ENCODE measurements around the gene SLC15A3. TPM values are rescaled to one million over a fixed set of nuclear protein-coding genes. Genes with fewer than 3 reads are reported as not detected.
A peak's percentile ranks its signal among the peaks of the same experiment; 100 is the strongest.

The SLC15A3 gene
- total RNA-seq, 1 donor from 2014 or later, result 1.3 TPM

DNA sequence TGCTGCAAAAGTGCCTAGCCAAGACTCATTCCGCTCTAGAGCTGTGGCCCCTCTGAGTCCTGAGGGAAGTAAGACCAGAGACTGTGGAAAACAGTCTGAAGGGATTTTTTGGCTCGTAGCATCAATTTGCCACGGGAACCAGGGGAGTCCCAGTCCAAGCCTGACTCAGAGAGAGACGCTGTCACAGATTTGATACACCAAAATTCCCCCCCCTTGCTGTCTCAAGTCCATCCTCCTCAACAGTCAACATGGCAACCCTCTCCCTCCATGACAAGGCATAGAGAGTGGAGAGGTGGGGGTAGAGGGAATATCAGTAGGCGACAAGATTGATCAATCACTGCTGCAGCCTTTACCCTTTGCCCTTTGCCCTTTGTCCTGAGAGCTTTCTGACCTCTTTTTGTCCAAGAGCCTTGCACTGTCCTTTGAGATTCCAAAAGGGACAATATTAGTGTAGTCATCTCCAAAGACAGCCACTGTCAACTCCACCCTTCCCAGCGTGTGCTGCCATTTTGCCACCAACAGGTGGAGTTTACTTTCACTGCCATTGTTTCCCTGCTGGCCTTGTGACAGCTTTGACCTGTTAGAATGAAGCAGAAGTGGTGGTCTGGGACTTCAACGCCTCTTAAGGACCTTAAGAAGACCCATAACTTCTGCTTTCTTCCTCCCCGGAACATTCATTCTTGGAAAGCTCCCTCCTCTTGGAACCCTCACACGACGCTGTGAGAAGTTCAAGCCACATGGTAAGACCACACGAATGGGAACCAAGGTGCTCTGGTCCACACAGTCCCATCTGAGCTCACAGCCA, 7.3 kb downstream of the SLC15A3 start:
- no peaks in the 10 kb centered on the region for H3K36me3 ChIP-seq (ENCODE audit: control insufficient read depth, insufficient read depth, low read length)
- no peak overlapping the region for H3K4me3 ChIP-seq (ENCODE audit: low read depth, low read length)
- FAIRE-seq (no peak), DNase-seq (ENCODE audit: low read depth) (no peak)
- TF ChIP-seq, protein P1, sequence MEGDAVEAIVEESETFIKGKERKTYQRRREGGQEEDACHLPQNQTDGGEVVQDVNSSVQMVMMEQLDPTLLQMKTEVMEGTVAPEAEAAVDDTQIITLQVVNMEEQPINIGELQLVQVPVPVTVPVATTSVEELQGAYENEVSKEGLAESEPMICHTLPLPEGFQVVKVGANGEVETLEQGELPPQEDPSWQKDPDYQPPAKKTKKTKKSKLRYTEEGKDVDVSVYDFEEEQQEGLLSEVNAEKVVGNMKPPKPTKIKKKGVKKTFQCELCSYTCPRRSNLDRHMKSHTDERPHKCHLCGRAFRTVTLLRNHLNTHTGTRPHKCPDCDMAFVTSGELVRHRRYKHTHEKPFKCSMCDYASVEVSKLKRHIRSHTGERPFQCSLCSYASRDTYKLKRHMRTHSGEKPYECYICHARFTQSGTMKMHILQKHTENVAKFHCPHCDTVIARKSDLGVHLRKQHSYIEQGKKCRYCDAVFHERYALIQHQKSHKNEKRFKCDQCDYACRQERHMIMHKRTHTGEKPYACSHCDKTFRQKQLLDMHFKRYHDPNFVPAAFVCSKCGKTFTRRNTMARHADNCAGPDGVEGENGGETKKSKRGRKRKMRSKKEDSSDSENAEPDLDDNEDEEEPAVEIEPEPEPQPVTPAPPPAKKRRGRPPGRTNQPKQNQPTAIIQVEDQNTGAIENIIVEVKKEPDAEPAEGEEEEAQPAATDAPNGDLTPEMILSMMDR (IDR thresholded peaks at IDR 0.05; ENCODE audit: insufficient read depth, low read length, severe bottlenecking), result peak; percentile 33
- no peaks in the 10 kb centered on the region for H3K27me3 ChIP-seq (ENCODE audit: control insufficient read depth, insufficient read depth, low read length)

DNA sequence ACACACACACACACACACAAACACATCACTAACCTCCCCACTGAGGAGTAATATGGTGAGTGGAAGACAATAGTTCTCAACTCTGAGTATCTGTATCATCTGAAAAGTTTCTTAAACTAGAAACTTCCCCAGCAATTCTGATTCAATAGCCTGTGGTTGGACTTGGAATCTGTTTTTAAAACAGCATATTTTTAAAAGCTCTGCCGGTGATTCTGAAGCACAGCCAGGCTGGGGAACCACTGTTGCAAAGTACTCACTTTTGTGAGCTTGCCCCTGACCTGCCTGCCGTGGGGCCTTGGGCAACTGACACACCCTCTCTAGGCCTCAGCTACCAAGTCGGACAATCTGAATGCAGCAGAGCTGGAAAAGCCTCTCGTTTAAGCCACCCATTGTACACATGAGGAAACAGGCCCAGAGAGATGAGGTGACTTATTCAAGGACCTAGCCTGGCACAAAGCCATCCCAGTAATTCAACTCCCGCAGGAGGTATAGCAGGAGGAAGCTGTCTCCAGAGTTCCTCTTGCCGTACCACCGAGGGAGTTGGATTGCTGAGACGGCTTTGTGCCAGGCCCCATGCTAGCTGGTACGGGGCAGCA, 8.9 kb downstream of the SLC15A3 start:
- peak; percentile 92 for DNase-seq (ENCODE audit: low read depth)
- FAIRE-seq, result no peak
- H3K36me3 ChIP-seq (ENCODE audit: control insufficient read depth, insufficient read depth, low read length), result no peaks in the 10 kb centered on the region
- no peak overlapping the region for H3K4me3 ChIP-seq (ENCODE audit: low read depth, low read length)
- TF ChIP-seq, protein P1 (IDR thresholded peaks at IDR 0.05; ENCODE audit: insufficient read depth, low read length, severe bottlenecking), result no peak
- H3K27me3 ChIP-seq (ENCODE audit: control insufficient read depth, insufficient read depth, low read length), result no peaks in the 10 kb centered on the region

DNA sequence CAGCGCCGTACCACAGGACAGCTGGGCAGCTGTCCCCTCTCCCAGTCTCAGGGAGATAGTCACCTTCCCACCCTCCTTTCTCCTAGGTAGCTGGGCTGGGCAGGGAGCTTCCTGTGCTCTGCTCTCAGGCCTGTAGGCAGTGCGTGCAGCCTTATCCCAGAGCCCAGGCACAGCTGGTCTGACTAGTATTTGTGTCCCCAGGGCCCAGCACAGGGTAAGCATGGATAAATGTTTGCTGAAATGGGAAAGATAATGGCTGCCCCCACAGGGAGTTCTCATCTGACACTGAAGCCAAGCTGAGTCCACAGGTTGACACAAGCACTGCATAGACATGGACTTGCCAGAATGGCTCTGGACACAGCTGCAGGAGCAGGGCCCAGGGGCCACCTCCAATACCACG, 9.8 kb downstream of the SLC15A3 start:
- Histone ChIP-seq H3K27me3 (ENCODE audit: control insufficient read depth, insufficient read depth, low read length) (no peaks in the 10 kb centered on the region), H3K36me3 (ENCODE audit: control insufficient read depth, insufficient read depth, low read length) (no peaks in the 10 kb centered on the region), H3K4me3 (ENCODE audit: low read depth, low read length) (no peak overlapping the region)
- TF ChIP-seq, protein P1 (IDR thresholded peaks at IDR 0.05; ENCODE audit: insufficient read depth, low read length, severe bottlenecking), result no peak
- FAIRE-seq (no peak), DNase-seq (ENCODE audit: low read depth) (no peak)

DNA sequence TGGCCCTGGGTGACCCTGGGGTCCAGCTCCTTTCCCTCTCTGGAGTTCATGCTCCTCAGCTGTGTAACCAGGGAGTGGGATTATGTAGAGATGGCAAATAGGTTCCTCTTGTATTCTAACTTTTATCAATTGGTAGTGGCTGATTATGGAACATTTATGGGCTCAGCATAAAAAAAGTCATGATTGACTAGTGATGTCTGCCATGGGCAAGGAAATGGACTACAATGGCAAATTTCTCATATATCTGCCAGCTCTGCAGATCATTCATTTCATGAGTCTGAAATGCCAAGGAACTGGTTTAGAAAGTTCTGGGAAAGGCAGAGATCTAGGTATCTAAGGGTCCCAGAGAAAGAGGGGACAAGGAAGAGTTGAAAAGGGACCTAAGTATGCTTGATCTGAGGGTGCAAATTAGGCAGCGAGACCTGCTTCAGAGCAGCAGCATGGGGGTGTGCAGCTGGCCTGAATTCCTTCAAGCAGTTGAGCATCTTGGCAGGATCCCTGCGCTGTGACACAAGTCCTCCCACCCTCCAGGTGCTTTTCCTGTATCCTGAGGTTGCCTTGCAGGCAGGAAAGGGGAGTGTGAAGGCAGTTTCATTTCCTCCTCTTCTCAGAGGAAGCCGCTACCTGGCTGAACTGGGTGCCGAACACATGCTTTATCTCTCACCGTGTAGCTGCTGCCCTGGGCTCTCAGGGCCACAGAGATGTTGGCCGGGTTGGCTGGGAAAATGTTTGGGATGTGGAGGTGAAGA, 10.4 kb downstream of the SLC15A3 start:
- Histone ChIP-seq H3K27me3 (ENCODE audit: control insufficient read depth, insufficient read depth, low read length) (no peaks in the 10 kb centered on the region), H3K4me3 (ENCODE audit: low read depth, low read length) (no peak overlapping the region), H3K36me3 (ENCODE audit: control insufficient read depth, insufficient read depth, low read length) (no peaks in the 10 kb centered on the region)
- DNase-seq (ENCODE audit: low read depth), result no peak
- TF ChIP-seq, protein P1 (IDR thresholded peaks at IDR 0.05; ENCODE audit: insufficient read depth, low read length, severe bottlenecking), result no peak
- FAIRE-seq, result no peak

DNA sequence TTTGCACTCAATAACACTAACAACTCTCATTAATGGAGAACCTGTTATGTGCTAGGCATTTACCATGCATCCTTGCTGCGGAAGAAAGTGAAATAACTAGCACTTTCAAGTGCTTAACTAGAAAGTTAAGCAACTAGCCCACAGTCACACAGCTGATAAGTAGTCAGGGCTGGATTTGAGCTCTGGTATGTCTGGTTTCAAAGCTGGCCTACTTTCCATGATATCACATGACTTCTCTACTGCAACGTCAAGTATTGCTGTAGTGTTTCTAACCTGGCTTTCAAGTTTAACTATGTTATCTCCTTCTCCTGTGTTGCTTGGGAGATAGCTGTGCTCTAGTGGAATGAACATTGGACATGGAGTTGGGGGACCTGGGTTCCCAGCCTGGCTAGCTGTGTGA, 12.1 kb downstream of the SLC15A3 start:
- Histone ChIP-seq H3K27me3 (ENCODE audit: control insufficient read depth, insufficient read depth, low read length) (no peaks in the 10 kb centered on the region), H3K36me3 (ENCODE audit: control insufficient read depth, insufficient read depth, low read length) (peaks cover 2% of the 10 kb centered on the region), H3K4me3 (ENCODE audit: low read depth, low read length) (no peak overlapping the region)
- TF ChIP-seq, protein P1 (IDR thresholded peaks at IDR 0.05; ENCODE audit: insufficient read depth, low read length, severe bottlenecking), result no peak
- DNase-seq (ENCODE audit: low read depth) (peak; percentile 22), FAIRE-seq (no peak)

All from bronchial epithelial cell (primary cell).